ENCODE results near the gene SHF. TPM values are rescaled to one million over a fixed set of nuclear protein-coding genes. Genes with fewer than 3 reads are reported as not detected.
A peak's percentile ranks its signal among the peaks of the same experiment; 100 is the strongest.

Gene SHF
- polyA plus RNA-seq, 1 donor (not counting 4 experiments of a cell fraction or from before 2014, with no cell fraction given) = 0.24 TPM

DNA sequence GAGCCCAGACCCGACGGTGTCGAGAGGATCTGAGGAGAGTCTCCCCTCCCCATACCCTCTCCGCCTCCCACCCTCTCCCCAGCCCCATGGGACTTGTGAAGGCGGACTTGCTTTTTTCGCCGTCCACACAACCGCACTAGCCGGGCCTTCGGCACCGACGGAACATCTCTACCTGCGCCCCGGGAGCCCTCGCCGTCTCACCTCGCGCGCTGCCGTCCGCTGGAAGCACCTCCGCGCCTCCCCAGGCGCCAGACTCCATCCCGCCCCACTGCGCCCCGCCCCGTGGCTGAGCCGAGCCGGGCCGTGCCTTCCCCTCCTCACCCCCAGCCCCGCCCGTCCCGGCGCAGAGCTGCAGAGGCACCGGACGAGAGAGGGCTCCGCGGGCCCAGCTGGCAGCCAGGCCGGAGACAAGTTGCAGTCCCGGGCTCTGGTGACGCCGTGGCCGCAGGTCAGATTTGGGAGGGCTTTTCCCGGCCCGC lies 58.1 kb downstream of the SHF start, which contains the start of the genes DUOX1 and DUOXA1:
Gene DUOX1, plus strand, starts transcription at position 344 of the 479 bp plus-strand sequence. CDS start 1,973 bp downstream, outside the sequence.
Gene DUOXA1, minus strand, starts transcription at position 229 of the 479 bp plus-strand sequence. CDS start 6,865 bp downstream, outside the sequence.
- dilution Hi-C loops (cut with MboI; ENCODE audit: extremely low pct_ligation_motif_present, low sequenced_read_pairs) = no loop called here
- TF ChIP-seq, protein P1, sequence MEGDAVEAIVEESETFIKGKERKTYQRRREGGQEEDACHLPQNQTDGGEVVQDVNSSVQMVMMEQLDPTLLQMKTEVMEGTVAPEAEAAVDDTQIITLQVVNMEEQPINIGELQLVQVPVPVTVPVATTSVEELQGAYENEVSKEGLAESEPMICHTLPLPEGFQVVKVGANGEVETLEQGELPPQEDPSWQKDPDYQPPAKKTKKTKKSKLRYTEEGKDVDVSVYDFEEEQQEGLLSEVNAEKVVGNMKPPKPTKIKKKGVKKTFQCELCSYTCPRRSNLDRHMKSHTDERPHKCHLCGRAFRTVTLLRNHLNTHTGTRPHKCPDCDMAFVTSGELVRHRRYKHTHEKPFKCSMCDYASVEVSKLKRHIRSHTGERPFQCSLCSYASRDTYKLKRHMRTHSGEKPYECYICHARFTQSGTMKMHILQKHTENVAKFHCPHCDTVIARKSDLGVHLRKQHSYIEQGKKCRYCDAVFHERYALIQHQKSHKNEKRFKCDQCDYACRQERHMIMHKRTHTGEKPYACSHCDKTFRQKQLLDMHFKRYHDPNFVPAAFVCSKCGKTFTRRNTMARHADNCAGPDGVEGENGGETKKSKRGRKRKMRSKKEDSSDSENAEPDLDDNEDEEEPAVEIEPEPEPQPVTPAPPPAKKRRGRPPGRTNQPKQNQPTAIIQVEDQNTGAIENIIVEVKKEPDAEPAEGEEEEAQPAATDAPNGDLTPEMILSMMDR (optimal IDR thresholded peaks at IDR 0.05 in 1 of 3, IDR thresholded peaks at IDR 0.05 in 1 of 3, conservative IDR thresholded peaks at IDR 0.05 in 1 of 3; ENCODE audit: extremely low read depth in 1 of 3, insufficient read depth in 2 of 3, low read length in 3 of 3) = peak in 1 of 3 experiments; percentile 1
- TF ChIP-seq EZH2 (IDR thresholded peaks at IDR 0.05; ENCODE audit: low read length) = no peak
- peak within 1 kb of the TSS; percentile 70 for H3K9ac ChIP-seq (ENCODE audit: control insufficient read depth, extremely low read depth, insufficient read depth, low read length)
- peaks cover 4% of the 10 kb centered on the region for H3K79me2 ChIP-seq (ENCODE audit: control insufficient read depth, insufficient read depth, low read length)
- peak within 1 kb of the TSS; percentile 24 for H3K27ac ChIP-seq (ENCODE audit: control insufficient read depth, insufficient read depth, low read length)
- H3K9me1 ChIP-seq (ENCODE audit: control insufficient read depth, extremely low read depth, insufficient read depth, low read length) = no peaks in the 10 kb centered on the region
- FAIRE-seq = no peak
- H3K4me1 ChIP-seq (ENCODE audit: control insufficient read depth, extremely low read depth, insufficient read depth, low read length) = peaks cover 28% of the 10 kb centered on the region
- peak within 1 kb of the TSS; percentile 52 to 59 (median 57) for H3K4me3 ChIP-seq (ENCODE audit: control insufficient read depth in 2 of 3, extremely low read depth in 1 of 3, insufficient read depth in 2 of 3, low read depth in 1 of 3, low read length in 3 of 3)
- no peak for DNase-seq (ENCODE audit: low read depth, low spot score)
- no peaks in the 10 kb centered on the region for H3K9me3 ChIP-seq (ENCODE audit: control insufficient read depth, low read depth, low read length)
- peak within 1 kb of the TSS; percentile 80 for H2AFZ ChIP-seq (ENCODE audit: control insufficient read depth, low read length)
- H4K20me1 ChIP-seq (ENCODE audit: control insufficient read depth, extremely low read depth, insufficient read depth, low read length) = no peaks in the 10 kb centered on the region
- H3K4me2 ChIP-seq (ENCODE audit: control insufficient read depth, extremely low read depth, insufficient read depth, low read depth, low read length) = peak within 1 kb of the TSS; percentile 97
- no peaks in the 10 kb centered on the region for H3K27me3 ChIP-seq (ENCODE audit: control insufficient read depth, extremely low read depth, insufficient read depth, low read length)
- H3K36me3 ChIP-seq (ENCODE audit: control insufficient read depth in 2 of 2, extremely low read depth in 1 of 2, insufficient read depth in 2 of 2, low read length in 2 of 2) = peaks cover 0 to 4% of the 10 kb centered on the region in 2 experiments

DNA sequence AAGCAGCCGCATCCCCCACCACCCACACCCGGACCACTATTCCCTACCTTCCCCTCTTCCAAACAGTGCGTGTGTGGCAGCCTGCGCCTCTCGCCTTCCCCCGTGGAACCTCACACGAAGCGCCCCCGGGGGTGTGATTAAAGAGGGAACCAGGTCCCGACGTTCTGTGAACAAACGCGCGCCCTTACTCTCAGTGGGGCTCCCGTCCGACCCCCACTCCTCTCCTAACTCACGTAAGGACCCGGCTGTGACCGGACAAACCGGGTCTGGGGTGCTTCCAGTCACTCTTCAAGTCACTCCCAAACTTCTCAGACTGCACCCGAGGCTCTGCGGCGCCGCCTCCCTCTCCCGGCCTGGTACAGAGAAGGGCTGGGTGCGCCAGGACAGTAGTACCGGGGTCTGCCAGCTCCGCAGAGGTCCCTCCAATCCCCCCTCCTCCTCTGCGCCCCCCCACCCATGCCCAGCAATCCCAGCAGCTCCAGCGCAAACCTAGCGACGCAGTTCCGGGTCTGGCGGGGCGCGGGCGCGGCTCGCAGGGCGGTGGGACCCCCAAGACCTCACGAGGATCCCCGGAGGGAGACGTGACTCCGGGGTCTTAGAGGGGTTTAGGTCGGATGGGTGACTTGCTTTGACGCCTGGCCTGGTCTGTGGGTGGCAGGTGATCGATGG lies 58.7 kb downstream of the SHF start:
- no peak for DNase-seq (ENCODE audit: low read depth, low spot score)
- H3K27ac ChIP-seq (ENCODE audit: control insufficient read depth, insufficient read depth, low read length) = no peak overlapping the region
- dilution Hi-C loops (cut with MboI; ENCODE audit: extremely low pct_ligation_motif_present, low sequenced_read_pairs) = no loop called here
- peak overlapping the region; percentile 43 to 57 (median 52) for H3K4me3 ChIP-seq (ENCODE audit: control insufficient read depth in 2 of 3, extremely low read depth in 1 of 3, insufficient read depth in 2 of 3, low read depth in 1 of 3, low read length in 3 of 3)
- H3K4me1 ChIP-seq (ENCODE audit: control insufficient read depth, extremely low read depth, insufficient read depth, low read length) = peaks cover 28% of the 10 kb centered on the region
- peak overlapping the region; percentile 59 for H3K9ac ChIP-seq (ENCODE audit: control insufficient read depth, extremely low read depth, insufficient read depth, low read length)
- H3K9me1 ChIP-seq (ENCODE audit: control insufficient read depth, extremely low read depth, insufficient read depth, low read length) = no peaks in the 10 kb centered on the region
- no peak for FAIRE-seq
- peaks cover 0 to 2% of the 10 kb centered on the region in 2 experiments for H3K36me3 ChIP-seq (ENCODE audit: control insufficient read depth in 2 of 2, extremely low read depth in 1 of 2, insufficient read depth in 2 of 2, low read length in 2 of 2)
- no peaks in the 10 kb centered on the region for H4K20me1 ChIP-seq (ENCODE audit: control insufficient read depth, extremely low read depth, insufficient read depth, low read length)
- TF ChIP-seq, protein P1 (optimal IDR thresholded peaks at IDR 0.05 in 1 of 3, IDR thresholded peaks at IDR 0.05 in 1 of 3, conservative IDR thresholded peaks at IDR 0.05 in 1 of 3; ENCODE audit: extremely low read depth in 1 of 3, insufficient read depth in 2 of 3, low read length in 3 of 3) = no peak
- TF ChIP-seq EZH2 (IDR thresholded peaks at IDR 0.05; ENCODE audit: low read length) = no peak
- H3K9me3 ChIP-seq (ENCODE audit: control insufficient read depth, low read depth, low read length) = no peaks in the 10 kb centered on the region
- H3K79me2 ChIP-seq (ENCODE audit: control insufficient read depth, insufficient read depth, low read length) = peaks cover 4% of the 10 kb centered on the region
- H3K27me3 ChIP-seq (ENCODE audit: control insufficient read depth, extremely low read depth, insufficient read depth, low read length) = no peaks in the 10 kb centered on the region
- H3K4me2 ChIP-seq (ENCODE audit: control insufficient read depth, extremely low read depth, insufficient read depth, low read depth, low read length) = peak overlapping the region; percentile 97
- peak overlapping the region; percentile 80 for H2AFZ ChIP-seq (ENCODE audit: control insufficient read depth, low read length)

All from keratinocyte (primary cell).